ENCODE data around the gene LENG8.

DNA sequence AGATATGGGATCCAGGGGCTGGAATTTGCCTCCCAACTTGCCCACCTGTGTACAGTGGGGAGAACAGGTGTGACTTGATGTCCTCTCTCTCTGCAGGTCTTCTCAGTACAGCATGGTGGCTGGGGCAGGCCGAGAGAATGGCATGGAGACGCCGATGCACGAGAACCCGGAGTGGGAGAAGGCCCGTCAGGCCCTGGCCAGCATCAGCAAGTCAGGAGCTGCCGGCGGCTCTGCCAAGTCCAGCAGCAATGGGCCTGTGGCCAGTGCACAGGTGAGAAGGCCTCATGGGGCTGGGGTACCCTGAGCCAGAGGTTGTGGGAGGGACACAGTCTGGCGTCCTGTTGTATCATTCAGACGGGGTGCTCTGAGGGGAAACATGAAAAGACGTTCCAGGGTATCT lies 3.0 kb downstream of the LENG8 start:
- TF ChIP-seq, protein P1, sequence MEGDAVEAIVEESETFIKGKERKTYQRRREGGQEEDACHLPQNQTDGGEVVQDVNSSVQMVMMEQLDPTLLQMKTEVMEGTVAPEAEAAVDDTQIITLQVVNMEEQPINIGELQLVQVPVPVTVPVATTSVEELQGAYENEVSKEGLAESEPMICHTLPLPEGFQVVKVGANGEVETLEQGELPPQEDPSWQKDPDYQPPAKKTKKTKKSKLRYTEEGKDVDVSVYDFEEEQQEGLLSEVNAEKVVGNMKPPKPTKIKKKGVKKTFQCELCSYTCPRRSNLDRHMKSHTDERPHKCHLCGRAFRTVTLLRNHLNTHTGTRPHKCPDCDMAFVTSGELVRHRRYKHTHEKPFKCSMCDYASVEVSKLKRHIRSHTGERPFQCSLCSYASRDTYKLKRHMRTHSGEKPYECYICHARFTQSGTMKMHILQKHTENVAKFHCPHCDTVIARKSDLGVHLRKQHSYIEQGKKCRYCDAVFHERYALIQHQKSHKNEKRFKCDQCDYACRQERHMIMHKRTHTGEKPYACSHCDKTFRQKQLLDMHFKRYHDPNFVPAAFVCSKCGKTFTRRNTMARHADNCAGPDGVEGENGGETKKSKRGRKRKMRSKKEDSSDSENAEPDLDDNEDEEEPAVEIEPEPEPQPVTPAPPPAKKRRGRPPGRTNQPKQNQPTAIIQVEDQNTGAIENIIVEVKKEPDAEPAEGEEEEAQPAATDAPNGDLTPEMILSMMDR (IDR thresholded peaks at IDR 0.05; ENCODE audit: poor library complexity, severe bottlenecking): no peak
- no peak for TF ChIP-seq POLR2AphosphoS5 (IDR thresholded peaks at IDR 0.05)
- no peak for TF ChIP-seq EZH2 (IDR thresholded peaks at IDR 0.05; ENCODE audit: borderline replicate concordance, insufficient read depth, low read length, poor library complexity, severe bottlenecking)
- TF ChIP-seq MXI1 (conservative IDR thresholded peaks at IDR 0.05; ENCODE audit: poor library complexity, severe bottlenecking): no peak
- no peak for TF ChIP-seq RAD21 (conservative IDR thresholded peaks at IDR 0.05)
- TF ChIP-seq EP300 (conservative IDR thresholded peaks at IDR 0.05; ENCODE audit: poor library complexity, severe bottlenecking): no peak
- no peak for TF ChIP-seq SMC3 (conservative IDR thresholded peaks at IDR 0.05; ENCODE audit: poor library complexity)
- TF ChIP-seq TAF1 (IDR thresholded peaks at IDR 0.05; ENCODE audit: low read depth): no peak
- no peak for TF ChIP-seq REST (IDR thresholded peaks at IDR 0.05; ENCODE audit: borderline replicate concordance)
